ENCODE data around the gene DNER.
"Not testable (repeated sequence)": the region's sequence is repeated elsewhere in the genome, so short reads cannot be mapped to it uniquely, and the experiment has no call there.

DNER gene

DNA sequence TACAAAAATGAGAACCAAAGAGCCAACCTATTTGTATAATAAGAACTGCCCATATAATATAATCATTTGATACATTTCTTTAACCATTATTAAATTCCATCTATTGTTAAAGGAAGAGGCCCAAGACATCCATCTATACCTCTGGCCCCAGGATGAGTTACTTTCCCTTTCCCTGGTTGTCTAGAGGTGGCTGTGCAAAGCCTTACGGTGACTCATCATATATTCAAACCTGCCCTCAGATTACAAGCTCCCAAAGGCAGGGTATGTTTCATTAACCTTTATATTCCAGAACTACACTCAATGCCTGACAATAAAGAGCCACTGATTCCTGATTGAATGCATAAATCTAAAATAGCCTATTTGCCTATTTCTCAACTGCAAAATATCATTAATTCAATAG, 337.5 kb downstream of the DNER start:
- ATAC-seq: no peak

DNA sequence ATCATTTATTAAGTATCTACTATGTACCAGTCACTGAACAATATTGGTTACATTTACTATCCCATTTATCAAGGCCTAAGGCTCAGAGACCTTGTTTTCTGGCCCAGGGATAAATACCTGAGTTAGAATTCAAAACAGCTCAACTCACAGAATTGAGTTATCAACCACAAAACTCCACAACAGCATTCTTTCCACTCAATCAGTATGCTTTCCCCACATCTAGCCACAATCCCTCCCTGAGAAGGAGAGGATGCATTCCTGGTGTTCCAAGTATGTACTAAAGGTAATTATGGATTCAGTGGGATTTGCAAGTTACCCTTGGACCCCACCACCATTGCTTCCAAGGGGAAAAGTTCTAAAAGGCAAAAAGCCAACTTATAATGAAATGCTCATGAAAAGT, 339.1 kb downstream of the DNER start:
- no peak for ATAC-seq

DNA sequence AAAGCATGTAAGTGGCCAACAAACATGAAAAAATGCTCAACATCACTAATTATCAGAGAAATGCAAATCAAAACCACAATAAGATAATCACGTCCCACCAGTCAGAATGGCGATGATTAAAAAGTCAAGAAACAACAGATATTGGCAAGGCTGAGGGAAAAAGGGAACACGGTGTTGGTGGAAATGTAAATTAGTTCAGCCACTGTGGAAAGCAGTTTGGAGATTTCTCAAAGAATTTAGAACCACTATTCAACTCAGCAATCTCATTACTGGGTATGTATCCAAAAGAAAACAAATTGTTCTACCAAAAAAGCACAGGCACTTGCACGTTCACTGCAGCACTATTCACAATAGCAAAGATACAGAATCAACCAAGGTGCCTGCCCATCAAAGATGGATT, 341.0 kb downstream of the DNER start:
- not testable (repeated sequence) for ATAC-seq

DNA sequence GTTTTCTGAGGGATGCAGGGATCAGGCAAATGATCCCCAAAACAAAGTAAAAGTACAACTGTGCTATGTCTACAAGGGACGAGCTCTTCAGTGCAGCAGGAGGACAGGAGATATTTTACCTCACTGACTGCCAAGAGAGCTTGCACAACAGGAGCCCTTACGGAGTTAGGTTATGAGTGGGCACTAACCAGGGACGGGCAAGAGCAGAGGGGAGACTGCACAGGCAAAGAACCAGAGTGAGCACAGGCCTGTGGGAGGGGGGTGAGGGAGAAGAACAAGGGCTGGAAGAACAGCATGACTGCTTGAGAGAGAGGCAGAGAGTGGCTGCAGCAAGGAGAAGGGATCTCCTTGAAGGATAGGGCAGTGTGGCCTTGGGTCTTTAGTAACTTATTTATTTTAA, 342.1 kb downstream of the DNER start:
- ATAC-seq: no peak

DNA sequence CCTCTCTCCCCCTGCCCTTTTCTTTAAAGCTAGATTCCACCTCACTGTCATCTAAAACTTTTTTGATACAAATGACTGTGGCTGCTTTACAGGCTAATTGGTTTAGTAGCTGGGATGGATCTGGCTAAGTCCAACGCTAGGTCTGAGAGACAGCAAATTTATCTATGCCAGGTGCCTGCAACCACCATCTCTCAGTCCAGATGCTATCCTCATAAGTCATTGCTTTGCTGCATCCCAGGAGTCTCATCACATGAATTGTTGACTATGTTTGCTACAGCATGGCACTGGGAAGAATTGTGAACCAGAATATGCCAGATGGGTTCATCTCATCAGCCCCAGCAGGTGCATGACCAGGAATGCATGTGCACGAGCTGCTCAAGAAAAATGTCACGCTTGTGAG, 343.3 kb downstream of the DNER start:
- ATAC-seq: no peak

DNA sequence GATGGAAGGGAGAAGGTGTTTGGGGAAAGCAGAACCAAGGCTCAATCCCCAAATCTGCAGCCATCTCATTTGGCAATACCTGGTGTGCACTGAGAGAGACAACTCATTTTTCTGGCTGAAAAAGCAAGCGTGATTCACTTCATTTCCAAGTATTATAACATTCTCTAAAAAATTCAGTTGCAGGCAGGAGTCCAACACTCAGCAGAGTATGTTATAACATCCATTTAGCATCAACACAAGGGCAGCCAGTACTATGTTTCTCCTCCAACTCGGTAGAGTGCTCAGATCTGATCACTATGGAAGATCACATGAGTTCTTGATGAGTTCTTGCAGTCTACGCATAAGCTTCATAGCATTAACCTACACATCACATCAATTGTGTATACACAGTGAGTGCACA, 343.8 kb downstream of the DNER start:
- ATAC-seq: no peak

DNA sequence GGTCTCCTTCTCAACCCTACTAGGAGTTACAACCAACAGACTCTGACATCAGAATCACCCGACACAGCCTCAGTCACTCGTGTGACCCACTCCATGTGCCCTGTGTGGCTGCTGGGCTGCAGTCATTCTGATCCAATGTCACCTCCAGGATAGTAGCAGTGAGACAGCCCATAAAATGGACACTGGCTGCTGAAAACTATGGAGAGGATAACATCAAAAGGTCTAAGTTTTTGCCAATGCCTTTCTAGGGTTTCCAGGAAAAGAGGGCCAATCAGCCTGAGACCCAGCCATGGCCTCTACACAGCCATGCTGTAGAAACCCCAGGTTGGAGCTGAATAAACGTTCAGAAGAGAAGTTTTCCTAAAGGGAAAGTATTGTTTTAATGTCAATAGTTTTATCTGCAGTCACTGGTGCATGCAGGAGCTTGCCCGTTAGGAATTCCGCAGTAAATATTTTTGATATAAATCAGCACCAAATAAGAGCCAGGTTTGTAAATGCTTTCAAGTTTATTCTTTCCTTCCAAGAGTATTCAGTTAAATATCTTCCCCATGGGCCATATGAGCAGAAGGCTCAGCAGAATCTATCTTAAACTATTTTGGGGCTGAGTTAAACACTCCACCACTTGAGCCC, 351.1 kb downstream of the DNER start:
- no peak for ATAC-seq

DNA sequence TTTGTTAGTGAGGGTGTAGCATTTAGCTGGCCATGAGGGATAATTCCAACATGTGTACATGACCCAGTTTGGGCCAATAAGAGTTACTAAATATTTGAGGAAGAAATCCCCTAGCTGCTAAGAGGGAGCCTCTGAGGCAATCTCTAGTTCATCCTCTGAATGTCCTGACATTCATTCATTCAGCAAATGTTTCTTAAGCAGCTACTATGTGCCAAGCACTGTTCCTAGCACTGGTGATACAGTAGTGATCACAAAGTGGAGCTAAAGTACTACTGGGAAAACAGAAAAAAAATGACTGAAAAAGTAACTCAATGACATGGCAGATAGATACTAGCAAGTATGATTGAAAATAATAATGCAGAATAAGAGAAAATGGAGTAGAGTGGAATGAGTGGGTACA, 363.5 kb downstream of the DNER start:
- no peak for ATAC-seq

DNA sequence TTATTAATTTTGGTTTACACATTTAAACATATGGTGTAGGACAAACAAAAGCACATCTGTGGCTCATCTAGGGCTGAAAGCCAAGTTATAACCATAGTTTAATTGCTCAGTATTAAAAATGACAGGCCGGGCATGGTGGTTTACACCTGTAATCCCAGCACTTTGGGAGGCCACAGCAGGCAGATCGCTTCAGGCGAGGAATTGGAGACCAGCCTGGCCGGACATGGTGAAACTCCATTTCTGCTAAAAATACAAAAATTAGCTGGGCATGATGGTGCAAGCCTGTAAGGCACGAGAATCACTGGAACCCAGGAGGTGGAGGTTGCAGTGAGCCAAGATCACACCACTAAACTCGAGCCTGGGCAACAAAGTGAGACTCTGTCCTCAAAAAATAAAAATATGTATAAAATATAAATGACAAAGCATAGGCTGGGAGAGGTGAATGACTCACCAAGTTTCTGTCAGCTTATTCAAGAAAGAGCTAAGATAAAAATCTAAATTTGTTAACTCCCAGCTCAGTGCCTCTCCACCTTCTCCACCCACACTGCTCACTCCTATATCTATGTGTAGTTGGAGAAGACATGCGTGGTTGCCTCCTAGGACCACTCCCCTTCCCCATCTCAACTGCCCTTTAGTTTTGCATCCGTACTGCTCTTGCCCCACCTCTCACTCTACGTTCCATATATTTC, 364.1 kb downstream of the DNER start:
- no peak for ATAC-seq

DNA sequence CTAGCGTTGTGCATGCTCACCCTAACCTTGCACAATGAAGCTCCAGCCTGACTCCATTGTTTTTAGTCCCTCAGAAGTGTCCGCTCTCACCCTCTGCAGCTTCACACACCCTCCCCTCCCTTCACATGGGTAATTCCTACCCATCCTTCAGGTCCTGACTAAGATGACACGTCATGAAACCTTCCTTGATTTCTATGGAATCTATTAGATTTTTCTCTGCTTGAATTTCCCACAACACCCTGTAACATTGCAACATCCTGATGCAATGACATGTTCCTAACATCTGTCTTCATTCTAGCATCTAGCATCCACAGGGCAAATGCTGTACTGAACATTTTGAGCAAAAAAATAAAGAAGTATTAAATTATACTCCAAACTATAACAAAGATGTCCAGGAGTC, 366.2 kb downstream of the DNER start:
- no peak for ATAC-seq

GRCh38 chr2:229346816-229347540, 367.4 kb downstream of the DNER start:
- no peak for ATAC-seq

DNA sequence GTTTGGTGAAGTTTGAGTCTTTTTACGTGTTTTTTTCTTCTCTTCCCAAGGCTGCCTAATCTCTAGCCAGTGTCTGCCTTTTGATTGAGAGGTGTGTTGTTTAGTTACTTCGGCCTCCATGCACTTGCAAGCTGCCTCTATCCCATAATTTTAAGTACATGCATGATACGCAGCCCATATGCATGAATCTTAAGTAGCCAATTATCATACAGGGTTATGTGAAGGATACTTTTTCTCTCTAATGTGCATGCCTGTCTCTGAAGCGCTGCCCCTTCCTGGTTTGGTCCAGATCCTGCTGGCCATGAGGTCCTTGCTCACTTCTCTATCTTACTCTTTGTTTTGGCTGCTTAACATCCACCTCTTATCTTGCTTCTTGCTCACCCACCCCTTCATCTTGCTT, 369.4 kb downstream of the DNER start:
- ATAC-seq: no peak

DNA sequence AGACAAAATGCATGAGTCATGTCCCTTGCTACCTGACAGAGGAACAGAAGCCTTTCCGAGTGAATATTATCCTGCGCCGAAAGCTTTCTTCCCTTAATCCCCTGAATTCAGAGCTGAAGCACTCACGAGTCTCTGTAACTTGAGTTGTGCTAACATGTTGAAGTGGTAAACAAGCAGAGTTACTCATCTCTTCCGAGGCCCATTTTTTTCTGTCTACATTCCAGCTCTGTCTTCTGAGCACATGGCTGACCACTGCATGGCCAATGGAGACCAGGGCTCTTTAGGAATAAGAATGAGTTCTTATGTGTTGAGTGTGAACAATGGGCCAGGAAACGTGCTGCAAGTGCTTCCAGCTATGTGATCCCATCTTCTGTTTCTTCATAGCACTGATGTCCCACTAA, 370.2 kb downstream of the DNER start:
- no peak for ATAC-seq

DNA sequence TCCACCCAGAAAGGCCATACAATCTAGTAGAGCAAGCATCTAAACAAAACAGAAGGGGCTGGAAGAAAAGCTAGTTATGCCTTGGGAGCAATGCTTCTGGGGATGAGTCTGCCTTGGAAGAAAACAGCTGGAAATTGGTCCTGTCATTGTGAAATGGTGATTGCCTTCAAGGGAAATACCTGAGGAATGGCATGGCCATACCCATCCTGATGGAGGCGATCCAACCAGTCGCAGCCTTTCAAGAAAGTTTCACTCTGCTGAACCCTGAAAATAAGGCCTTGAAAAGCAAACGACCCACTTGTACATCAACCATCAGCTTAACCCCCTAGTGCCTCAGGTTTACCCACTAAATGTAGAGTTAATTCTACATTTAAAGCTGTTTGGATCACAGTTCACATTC, 370.7 kb downstream of the DNER start:
- ATAC-seq: no peak

DNA sequence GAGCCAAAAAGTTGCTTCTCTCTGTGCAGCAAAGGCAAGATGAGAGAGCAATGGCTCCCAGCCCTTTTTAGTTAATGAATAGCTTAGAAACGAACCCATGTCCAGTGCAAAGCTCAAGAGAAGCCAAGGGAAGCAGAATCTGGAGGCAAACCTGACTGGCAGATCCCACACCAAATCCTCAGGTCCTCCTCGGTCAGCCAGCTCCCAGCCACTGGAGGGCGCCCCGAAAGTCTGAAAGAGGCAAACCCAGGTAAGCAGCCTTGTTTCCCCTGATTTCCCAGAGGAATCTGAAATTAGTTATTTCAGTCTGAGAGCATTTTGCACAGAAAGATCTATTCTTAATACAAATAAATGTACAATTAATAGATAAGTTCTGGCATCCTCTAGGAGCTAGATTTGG, 372.0 kb downstream of the DNER start:
- no peak for ATAC-seq

GRCh38 chr2:229340086-229340760, 374.1 kb downstream of the DNER start:
- ATAC-seq: no peak

DNA sequence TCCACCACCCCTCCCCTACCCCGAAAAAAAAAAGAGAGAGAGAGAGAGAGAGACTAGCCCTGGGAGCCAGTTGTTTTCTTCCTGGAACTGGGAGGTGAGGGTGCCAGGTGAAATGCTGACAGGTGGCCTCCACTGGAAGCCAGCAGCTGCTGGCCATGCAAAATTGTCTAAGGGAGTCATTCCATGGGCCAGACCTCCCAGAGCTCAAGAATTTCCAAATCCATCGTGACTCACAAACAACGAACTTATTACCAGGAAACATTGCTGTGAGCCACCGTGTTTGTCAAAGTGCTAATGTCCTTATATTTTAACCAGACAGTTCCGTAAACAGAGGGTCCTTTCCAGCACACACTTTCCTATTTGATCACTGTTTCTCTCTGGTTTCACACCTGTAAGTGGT, 374.7 kb downstream of the DNER start:
- ATAC-seq: no peak

DNA sequence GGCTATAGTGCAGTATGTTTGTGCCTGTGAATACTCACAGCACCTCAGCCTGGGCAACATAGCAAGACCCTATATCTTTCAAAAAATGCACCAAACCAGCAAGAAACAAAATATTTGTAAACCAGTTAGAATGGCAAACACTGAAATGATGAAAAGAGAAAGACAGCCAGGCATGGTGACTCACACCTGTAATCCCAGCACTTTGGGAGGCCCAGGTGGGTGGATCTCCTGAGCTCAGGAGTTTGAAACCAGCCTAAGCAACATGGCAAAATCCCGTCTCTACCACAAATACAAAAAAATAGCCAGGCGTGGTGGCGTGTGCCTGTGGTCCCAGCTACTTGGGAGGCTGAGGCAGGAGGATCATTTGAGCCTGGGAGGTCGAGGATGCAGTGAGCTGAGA, 375.2 kb downstream of the DNER start:
- ATAC-seq: not testable (repeated sequence)

- no peak for ATAC-seq
Measured at GRCh38 chr2:229335877-229336346, 378.4 kb downstream of the DNER start.

GRCh38 chr2:229335330-229335729, 379.0 kb downstream of the DNER start:
- ATAC-seq: no peak

DNA sequence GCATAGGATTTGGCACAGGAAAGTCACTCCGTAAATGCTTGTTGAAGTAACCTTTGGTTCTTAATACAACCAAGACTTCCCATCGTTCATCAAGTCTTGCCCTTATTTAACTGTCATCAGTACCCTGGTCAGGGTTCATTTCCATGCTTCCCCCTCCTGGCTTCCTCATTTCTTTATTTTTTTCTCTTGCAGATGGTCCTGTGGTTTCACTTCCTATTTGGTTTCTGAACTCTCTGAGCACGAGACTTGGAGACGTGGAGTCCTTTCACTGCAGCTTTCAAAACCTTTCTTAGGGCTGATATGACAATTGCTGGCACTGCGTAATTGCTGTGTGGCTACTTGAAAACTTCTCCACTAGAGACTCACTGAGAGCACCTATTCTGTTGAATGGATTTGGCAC, 383.4 kb downstream of the DNER start:
- no peak for ATAC-seq

DNA sequence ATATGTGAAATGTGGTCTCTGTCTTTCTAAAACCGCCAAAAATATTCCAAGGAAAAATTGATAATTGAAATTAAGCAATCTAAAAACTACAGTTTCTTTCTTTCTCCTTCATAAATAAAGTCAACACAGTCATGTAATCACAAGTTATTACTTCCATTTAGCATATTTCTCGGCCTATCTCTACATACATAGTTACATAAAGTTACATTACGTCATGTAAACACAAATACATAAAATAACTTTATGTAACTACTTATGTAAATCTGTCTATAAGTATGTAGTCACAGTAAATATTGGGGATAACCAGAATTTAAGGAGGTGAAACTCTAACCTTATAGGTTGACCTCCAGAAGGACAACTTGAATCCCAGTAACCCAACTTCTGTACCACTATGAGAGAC, 394.8 kb downstream of the DNER start:
- no peak for ATAC-seq

GRCh38 chr2:229314117-229314516, 400.2 kb downstream of the DNER start:
- no peak for ATAC-seq

DNA sequence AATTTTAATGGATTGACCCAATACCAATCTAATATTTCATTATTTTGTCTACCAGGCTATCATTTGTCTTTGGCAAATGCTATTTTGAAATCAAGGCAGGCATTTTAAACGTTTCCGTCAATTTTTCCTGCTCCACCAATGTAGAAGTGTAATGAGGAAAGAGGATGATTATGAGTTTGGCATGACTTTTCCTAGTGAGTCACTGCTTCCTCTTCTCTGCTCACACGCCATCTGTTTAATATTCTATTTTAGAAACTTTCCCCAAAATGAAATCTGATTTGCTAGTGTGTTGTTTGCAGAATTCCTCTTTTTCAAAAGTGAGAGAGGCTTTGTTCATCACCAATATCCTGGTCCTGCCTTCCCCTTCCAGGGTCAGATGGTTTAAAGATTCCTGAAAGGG, 400.8 kb downstream of the DNER start:
- ATAC-seq: no peak

All from activated CD4-positive, CD25-positive, alpha-beta regulatory T cell treated with anti-CD3 and anti-CD28 coated beads, Interleukin-2, amount 50 U/mL, for 24 hours (primary cell).